GM19240 (cell line): ENCODE measurements around the gene TRDMT1.
"Not testable (repeated sequence)": the region's sequence is repeated elsewhere in the genome, so short reads cannot be mapped to it uniquely, and the experiment has no call there.

Experiments used
- DNase-seq: peaks from one replicate; pipeline ENCODE4 v3.0.0; 2011; ENCODE audit warnings: low spot score; ENCODE audit not compliant: insufficient read length

The TRDMT1 gene

DNA sequence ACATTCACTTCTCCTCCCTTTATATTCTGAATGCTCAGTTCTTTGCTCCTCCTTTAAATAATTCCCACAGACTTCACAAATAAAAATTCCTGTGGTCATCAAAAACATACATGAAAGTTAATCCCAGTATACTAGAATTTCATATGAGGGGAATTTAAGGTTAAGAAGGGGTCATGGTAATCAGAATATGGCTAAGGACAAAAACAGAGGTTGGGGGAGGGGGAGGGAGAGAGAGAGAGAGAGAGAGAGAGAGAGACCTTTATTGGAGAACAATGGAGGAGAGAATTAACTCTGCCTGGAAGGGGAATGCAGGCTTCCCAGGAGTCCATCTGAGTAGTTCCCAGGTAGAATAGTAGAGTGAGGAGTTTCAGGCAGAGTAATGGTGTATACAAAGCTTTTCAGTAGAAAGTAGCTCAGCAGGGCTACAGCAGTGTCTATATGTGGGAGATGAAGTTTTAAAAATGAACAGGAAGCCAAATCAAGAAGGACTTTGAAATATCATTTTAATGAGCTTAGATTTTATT, 66.7 kb downstream of the TRDMT1 start:
- DNase-seq, result no peak

DNA sequence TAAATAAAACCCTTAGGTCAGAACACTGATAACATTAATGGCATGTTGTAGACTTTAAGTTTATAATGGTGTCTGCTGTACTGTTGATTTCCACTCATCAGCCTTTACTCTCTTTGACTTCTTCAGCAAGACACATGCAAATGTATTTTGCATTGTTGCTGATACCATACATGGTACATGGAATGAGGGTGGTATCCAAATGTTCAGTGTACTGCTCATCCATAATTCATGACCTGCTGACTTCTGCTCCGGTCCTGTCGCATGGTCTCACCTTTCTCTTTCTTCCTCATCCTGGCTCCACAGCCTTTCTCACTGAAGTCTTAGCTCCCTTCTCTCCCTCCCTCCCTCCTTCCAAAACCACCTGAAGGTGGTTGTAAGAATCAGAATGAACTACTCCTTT, 67.2 kb downstream of the TRDMT1 start:
- no peak for DNase-seq

DNA sequence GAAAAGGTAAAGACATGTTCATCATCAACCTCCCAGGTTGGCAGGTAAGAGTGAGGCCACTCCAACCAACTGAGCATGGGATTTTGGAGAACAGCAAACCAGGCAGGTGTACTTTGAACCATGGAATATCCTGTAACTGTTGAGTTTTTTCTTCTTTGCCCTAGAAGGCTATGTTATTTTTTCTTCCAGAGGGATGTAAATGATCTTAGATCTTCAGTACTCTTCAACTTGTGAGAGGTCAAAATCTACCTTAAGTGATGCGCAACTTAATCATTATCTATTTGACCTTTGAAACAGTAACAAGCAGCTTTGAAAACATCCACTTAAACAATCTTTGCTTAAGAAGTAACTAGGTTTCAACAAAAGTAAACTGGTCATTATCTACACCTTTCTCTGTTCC, 71.7 kb downstream of the TRDMT1 start, which contains the start of gene CUBN:
Gene CUBN, minus strand, starts transcription at position 71 of the 400 bp plus-strand sequence. Its CDS starts 46 bp downstream, at position 25.
- DNase-seq, result no peak

DNA sequence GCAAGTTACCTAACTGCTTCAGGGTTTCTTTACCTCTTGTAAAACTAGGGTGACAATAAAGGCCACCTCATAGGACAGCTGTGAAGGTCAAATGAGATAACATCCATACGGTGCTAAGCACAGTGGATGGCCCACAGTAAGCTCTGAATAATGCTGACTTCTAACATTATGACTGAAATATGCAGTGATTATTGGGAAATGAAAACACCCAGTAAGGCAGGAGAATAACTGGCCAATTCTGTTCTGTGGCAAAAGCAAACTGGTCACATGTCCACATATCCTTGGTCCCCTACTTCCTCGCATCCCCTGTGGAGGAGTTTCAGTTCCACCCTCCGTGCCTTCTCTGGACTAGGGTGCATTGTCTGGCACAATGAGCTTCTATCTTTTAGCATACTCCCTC, 73.2 kb downstream of the TRDMT1 start:
- no peak for DNase-seq

DNA sequence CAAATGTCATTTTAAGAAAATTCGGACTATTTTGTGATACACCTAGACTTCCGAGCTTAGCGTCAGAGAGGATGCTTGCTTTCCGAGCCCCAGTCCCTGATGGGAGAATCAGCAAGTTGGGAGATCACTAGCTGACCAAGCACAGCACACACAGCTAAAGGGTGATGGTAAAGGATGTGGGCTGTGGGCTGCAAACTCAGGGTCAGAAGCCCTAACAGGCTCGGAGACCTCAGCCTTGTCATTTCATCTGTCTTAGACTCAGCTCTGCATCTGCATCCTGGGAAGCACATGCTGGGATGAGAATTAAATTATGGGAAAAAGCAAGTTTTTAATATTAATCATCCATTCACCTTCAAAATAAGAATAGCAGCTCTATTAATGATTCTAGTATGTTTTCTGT, 75.1 kb downstream of the TRDMT1 start:
- DNase-seq, result no peak

DNA sequence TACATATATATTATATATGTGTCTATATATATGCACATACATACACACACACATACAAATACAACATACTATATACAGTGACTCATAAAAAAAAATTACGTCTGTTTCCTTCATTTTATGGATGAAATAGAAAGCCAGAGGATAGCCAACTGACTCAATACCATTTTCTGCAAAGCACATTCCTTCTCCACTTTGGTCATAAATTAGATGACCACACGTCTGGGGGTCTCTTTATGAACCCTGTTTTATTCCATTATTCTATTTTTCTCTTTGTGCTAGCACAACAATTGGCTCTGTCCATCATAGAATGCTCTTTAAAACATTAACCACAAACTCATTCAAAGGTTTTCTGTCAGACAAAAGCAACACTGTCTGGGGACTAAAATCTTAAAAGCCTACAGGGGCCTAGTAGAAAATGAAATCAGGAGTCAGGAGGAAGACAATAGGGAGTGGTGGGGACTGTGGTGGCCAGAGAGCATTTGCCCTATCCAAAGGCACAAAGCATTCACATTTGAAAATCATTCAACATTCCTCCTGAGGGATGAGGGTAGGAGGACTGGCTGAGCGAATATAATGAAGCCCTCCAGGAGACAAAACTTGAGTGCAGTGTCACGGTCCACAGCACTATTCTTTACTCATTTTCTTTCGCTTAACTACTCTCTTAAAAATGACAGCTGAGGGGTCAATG, 76.1 kb downstream of the TRDMT1 start:
- DNase-seq, result no peak

DNA sequence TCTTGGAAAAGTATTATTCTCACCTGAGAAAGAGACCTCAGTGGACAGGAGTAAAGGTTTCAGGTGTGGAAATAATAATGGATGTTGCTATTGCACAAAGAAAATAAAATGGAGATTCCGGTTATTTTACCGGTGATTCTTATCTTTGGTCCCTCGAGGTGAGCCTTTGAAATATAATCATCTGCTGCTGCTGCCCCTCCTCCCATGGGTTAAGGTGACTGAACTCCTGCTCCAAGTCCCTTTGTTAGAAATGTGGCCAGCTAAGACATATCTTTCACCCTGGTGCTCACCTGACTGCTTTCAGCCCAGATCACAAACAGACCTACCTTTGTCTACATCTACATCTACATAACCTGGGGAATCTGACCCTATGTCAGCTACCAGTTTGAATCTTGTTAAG, 77.5 kb downstream of the TRDMT1 start:
- no peak for DNase-seq

DNA sequence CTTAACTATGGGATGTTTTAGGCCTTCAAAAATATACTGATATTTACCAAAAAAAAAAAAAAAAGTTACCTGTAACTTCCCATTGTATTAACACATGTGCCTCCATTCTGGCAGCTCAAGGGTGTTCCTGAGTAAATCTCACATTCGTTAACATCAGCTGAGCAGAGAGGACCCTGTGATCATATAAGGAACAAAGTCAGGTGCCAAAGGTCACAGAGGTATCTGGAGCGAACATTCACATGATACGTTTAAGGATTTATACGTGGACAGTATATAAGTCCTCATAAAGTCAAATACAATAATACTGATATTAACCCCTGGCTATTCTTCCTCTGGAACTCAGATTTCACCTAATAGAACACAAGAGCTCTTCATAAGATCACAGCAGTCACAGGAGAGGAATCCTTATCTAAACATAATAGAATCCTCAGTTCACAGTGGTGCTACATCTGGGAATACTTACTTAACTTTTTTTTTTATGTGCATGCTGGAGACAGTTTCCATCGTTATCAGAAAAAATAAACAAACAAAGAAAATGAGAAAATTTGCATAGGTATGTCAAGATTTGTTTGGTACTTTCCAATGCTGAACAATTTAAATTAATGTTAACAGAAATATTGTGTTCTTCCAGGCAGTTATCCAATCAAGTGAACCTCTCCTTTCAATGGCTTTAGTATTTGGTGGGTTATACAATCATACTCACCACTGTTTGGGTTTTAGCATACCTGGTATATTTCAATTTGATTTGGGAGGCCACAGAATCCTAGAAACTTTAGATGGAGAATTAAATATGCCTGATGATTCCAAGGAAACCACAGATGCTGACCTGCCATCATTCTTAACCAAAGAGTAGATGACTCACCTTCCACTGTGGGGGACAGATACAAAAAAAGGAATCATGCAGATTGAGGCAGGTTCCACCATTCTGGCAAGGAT, 78.5 kb downstream of the TRDMT1 start:
- DNase-seq, result no peak

DNA sequence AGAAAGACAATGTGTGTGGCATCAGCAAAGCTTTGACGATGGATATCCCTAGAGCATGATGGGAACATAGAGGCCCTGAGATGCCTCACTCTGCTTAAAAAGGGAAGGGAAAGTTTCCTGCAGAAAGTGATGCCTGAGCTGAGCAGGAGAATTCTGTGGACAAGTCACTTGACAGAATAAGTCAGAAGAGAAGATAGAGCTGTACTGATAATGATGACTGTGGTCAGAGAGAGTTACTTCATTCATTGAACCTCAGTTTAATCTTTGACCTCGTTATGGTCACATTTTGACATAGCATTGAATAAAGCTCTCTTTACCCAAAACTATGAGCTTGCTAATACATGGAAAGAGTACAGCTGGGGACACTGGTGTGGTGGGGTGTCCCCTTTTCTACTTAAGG, 79.4 kb downstream of the TRDMT1 start:
- no peak for DNase-seq

DNA sequence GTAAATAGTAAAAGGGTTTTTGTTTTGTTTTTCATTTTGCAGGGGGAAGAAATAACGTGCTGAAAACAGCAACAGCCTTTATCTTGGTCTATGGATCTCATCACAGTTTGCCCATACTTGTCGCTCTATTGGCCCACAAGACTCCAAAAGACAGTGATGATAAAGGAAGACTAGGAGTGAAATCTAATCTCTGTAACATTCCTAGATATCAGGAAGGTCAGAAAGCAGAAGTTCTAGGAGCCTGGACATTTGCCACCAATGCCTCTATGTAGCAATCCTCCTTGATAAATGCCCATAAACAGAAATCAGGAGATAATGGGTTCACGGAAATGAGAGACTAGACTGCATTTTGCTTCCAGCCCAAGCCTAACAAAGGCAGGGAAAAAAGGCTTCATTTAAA, 80.8 kb downstream of the TRDMT1 start:
- DNase-seq, result no peak

DNA sequence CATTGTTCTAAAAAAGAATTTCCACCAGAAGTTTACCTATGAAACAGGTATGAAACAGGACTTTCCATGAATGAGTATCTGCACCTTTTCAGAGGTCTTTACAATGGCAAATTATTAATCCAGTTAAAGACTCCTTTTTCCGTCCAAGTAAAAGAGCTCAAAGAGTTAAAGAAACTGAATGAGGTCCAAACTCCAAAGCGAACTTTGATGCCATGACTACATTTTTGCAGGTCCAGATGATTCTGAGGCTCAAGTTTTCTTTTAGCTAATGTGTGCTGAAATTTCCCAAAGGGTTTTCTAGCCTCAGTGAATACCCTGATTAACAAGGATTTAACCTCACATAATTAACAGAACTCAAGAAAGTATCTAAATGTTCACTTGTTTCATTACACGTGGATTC, 81.6 kb downstream of the TRDMT1 start:
- DNase-seq, result no peak

DNA sequence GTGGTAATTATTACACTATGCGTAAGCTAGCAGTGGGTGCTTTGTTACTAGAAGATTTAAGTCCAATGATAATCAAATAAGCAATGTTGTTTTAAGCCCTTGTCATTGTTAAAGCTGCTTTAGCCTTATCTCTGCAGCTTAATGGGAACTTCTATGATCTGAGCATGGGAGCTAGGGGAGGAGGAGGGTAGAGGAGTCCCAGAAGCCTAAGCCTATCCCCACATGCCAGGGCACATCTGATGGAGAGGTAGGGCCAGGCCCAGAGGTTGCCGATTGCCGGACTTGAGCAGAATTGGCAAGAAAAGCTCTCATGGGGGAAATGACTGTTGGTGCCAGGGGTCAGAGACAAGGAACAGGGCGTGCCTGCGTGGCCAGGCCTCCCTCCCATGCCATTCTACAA, 85.3 kb downstream of the TRDMT1 start:
- DNase-seq, result no peak

DNA sequence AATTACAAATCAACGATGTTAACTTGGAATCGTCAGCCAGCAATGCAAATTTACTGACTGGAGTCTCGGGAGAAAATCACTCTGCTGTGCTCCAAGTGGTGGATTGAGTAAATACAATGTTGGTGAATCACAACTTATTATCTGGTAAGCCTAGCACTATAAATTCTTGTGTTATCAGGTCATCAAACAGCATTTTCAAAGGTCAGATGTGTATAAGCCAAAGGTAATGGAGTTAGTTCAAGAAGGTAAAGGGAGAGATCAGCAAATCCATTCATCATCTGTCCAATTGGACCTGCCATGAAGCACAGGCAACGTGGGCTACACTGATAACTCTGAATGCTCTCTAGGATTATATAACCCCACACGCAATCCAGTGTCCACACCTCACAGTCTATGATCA, 85.8 kb downstream of the TRDMT1 start:
- DNase-seq, result no peak

DNA sequence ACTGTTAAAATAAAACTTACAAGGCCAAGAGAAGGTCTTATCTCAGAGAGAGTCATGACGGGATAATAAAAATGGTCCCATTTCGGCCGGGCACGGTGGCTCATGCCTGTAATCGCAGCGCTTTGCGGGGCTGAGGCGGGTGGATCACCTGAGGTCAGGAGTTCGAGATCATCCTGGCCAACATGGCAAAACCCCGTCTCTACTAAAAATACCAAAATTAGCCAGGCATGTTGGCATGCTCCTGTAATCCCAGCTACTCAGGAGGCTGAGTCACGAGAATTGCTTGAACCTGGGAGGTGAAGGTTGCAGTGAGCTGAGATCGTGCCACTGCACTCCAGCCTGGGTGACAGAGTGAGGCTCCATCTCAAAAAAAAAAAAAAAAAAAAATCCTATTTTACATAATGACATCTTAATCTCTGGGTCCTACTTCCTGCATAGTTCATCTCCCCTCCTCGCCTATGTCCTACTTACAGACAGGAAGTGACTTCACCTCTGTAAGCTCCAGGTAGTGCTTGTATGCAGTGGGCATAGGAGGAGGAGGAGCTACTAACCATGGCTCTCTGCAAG, 86.5 kb downstream of the TRDMT1 start:
- not testable (repeated sequence) for DNase-seq

DNA sequence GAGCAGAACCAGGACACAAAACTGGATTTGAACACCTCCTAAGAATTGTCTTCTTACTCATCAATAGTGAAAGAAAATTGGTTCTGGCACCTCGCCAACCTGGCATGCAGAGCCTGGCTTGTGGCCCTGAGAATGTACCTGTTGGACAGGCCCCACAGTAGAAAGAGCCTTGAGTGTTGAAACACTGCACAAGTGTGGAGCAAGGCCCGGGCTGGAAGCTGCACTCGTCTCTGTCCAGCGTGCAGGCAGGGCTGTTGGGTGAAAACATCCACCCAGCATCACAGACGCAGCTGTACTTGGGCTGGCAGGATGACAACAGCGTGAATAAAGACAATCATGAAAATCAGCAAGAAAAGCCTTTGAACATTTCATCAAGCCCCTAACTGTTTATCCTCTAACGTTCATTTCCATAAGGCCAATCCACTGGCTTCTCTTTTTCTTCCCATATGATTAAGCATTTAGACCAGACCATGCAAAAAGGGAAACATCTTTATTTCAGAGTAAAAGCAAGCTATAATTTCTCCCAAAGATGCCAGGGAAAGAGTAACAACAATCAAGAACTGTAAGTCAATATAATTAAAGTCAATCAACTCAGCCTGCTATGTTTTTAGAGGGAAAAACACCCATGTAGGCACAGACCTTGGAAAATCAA, 87.5 kb downstream of the TRDMT1 start:
- DNase-seq, result no peak

DNA sequence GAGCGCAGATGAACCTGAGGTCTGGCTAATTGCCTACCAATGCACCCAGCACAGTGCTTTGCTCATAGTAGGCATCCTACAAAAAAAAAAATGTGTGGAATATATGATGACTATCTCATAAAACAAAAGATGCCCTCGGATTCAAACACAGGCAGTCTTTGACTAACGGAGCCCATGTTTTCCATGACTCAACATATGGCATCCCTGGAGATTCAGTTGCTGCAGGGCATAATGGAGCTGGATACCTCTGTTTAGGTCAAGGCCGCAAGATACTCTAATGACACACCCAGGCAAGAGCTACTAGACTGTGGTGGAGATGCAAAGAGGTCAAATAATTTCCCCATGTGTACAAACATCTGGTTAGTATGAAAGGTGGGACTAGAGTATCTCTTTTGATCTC, 88.1 kb downstream of the TRDMT1 start:
- no peak for DNase-seq

DNA sequence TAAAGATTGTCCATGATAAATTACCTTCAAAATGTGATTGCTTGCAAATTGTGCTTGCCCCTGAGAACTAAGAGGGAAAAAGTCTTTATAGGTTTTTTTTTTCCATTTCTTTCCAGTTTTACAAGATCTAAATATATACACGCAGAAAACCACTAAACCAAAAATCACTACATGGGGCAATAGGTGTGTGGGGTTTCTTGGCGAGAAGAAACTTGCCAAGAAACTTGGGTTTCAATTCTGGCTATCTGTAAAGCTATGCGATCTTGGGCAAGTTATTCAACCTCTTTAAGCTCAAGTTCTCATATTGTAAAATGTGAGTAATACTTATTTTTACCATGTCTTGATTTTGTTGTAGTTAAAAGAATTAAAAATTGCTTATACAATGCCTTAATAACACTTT, 88.9 kb downstream of the TRDMT1 start:
- DNase-seq, result no peak

DNA sequence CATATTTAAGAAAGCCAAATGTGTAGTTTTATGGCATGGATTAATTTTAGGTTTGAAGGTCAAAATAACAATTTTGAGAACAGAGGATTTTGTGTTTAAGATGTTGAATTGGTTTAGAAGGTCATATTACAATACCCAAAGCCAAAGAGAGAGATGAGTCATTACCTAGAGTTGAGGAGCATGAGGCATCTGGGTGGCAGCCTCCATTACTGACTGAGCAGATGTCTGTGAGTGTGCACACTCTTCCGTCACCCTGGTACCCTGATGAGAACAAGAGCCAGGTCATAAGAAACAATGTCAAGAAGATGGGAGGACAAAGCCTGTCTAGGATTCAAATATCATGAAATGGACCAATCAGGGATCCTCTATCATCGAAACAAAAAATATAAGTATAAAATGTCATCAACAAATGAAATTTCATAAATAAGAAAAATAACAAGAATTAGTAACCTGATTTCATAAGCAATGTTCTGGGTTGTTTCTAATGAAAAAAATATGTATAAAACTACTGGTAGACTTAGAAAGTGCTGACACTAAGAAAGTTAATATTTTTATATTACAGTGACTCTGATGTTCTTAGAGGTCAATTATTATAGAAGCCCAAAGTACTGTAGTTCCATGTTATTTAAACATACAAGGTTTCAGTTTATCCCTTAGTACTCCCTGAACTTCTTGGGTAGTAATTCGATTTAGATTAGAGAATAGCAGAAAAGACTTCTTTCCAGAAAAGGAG, 91.8 kb downstream of the TRDMT1 start:
- no peak for DNase-seq

DNA sequence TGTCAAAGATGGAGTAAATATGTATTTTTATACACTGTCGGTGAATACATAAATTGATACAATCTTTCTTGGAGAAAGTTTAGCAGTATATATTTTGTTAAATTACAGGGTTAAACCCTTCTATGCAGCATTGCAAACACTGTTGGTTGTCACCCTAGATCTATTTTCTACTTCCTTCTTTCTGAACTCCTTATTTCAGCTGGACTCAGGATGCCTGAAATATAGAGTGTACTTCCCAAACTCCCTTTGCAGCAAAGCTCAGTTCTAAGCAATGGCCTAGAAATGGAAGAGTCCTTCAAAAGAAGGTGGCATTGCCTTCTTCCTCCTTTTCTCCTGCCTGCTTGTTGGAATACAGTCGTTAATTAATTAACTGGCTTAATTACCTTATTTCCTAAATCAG, 92.4 kb downstream of the TRDMT1 start:
- DNase-seq, result no peak

DNA sequence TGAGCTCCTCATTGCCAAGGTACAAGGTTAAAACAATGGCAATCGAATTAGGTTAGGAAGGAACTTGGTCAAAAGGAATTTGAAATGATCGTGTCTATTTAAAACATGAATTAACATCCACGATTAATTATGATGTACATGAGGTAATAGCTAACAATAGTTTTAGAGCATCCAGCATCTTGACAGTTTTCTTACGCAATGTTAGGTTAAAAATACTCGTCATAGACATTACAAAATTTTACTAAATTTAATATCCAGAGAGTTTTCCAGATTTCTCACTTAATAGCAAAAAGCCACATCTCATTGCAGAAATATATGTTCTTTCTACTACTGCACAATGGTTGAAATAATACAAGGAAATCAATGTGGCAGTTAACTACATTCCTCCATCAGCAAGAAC, 94.5 kb downstream of the TRDMT1 start:
- no peak for DNase-seq

DNA sequence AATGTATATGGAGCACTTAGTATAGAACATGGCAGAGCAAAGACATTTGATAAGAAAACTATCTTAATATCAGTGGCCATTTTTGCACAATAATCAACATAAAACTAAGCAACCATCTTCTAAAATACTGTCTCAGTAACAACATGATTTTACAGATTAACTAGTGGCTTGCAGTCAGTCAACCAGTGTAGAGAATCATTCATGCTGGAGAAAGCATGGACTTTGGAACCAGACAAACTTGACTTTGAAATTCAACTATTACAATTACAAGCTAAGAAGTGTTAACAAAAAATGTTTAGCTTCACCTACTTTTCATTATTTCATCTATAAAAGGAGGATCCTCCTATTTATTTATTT, 99.6 kb downstream of the TRDMT1 start:
- DNase-seq, result no peak
